ENCODE results near the gene GSPT2.

GSPT2 gene

GRCh38 chrX:51747671-51748070 lies 4.4 kb downstream of the GSPT2 start:
- Histone ChIP-seq H3K9me2 (replicated peaks; ENCODE audit: insufficient read depth, low read length) (no peaks in the 10 kb centered on the region), H3K36me3 (replicated peaks; ENCODE audit: insufficient read depth, low read length) (no peaks in the 10 kb centered on the region), H3F3A (ENCODE audit: insufficient read depth, low read length) (no peaks in the 10 kb centered on the region), H3K9ac (ENCODE audit: low read length) (no peak overlapping the region), H3K4me1 (ENCODE audit: low read length) (no peaks in the 10 kb centered on the region), H3K27ac (ENCODE audit: low read length) (no peak overlapping the region), H3K9me3 (replicated peaks; ENCODE audit: insufficient read depth, low read length) (no peaks in the 10 kb centered on the region), H3K4me3 (ENCODE audit: low read length) (no peak overlapping the region), H3K4me2 (ENCODE audit: low read depth, low read length) (no peak overlapping the region), H3K79me2 (ENCODE audit: low read length) (peaks cover 21% of the 10 kb centered on the region), H4K20me1 (ENCODE audit: insufficient read depth, low read length) (no peaks in the 10 kb centered on the region), H3K27me3 (replicated peaks; ENCODE audit: insufficient read depth, low read length) (no peaks in the 10 kb centered on the region), H2AFZ (ENCODE audit: low read length) (no peak overlapping the region)
- DNase-seq: no peak
- TF ChIP-seq EZH2 (optimal IDR thresholded peaks at IDR 0.05; ENCODE audit: low read depth, low read length): no peak
- no peak for TF ChIP-seq EZH2phosphoT487 (IDR thresholded peaks at IDR 0.05; ENCODE audit: low read length)
- no peak for TF ChIP-seq CTCF (IDR thresholded peaks at IDR 0.05; ENCODE audit: low read length)

- DNase-seq: no peak
- H3K79me2 ChIP-seq (ENCODE audit: low read length): no peaks in the 10 kb centered on the region
- H2AFZ ChIP-seq (ENCODE audit: low read length): no peak overlapping the region
- H3K9me3 ChIP-seq (replicated peaks; ENCODE audit: insufficient read depth, low read length): no peaks in the 10 kb centered on the region
- H3K27me3 ChIP-seq (replicated peaks; ENCODE audit: insufficient read depth, low read length): no peaks in the 10 kb centered on the region
- H4K20me1 ChIP-seq (ENCODE audit: insufficient read depth, low read length): no peaks in the 10 kb centered on the region
- no peaks in the 10 kb centered on the region for H3K36me3 ChIP-seq (replicated peaks; ENCODE audit: insufficient read depth, low read length)
- no peaks in the 10 kb centered on the region for H3K9me2 ChIP-seq (replicated peaks; ENCODE audit: insufficient read depth, low read length)
- no peak overlapping the region for H3K27ac ChIP-seq (ENCODE audit: low read length)
- H3K9ac ChIP-seq (ENCODE audit: low read length): no peak overlapping the region
- no peaks in the 10 kb centered on the region for H3K4me1 ChIP-seq (ENCODE audit: low read length)
- H3K4me2 ChIP-seq (ENCODE audit: low read depth, low read length): no peak overlapping the region
- H3F3A ChIP-seq (ENCODE audit: insufficient read depth, low read length): no peaks in the 10 kb centered on the region
- no peak for TF ChIP-seq CTCF (IDR thresholded peaks at IDR 0.05; ENCODE audit: low read length)
- no peak overlapping the region for H3K4me3 ChIP-seq (ENCODE audit: low read length)
These were observed 16.0 kb downstream of the GSPT2 start for GRCh38 chrX:51759055-51759839.

GRCh38 chrX:51760657-51761056 lies 17.4 kb downstream of the GSPT2 start:
- Histone ChIP-seq H3K9me2 (replicated peaks; ENCODE audit: insufficient read depth, low read length) (no peaks in the 10 kb centered on the region), H4K20me1 (ENCODE audit: insufficient read depth, low read length) (no peaks in the 10 kb centered on the region), H3K9ac (ENCODE audit: low read length) (no peak overlapping the region), H3K36me3 (replicated peaks; ENCODE audit: insufficient read depth, low read length) (no peaks in the 10 kb centered on the region), H3K4me1 (ENCODE audit: low read length) (no peaks in the 10 kb centered on the region), H3K27me3 (replicated peaks; ENCODE audit: insufficient read depth, low read length) (no peaks in the 10 kb centered on the region), H3K4me3 (ENCODE audit: low read length) (no peak overlapping the region), H3K4me2 (ENCODE audit: low read depth, low read length) (no peak overlapping the region), H2AFZ (ENCODE audit: low read length) (no peak overlapping the region), H3F3A (ENCODE audit: insufficient read depth, low read length) (no peaks in the 10 kb centered on the region), H3K9me3 (replicated peaks; ENCODE audit: insufficient read depth, low read length) (no peaks in the 10 kb centered on the region), H3K79me2 (ENCODE audit: low read length) (no peaks in the 10 kb centered on the region), H3K27ac (ENCODE audit: low read length) (no peak overlapping the region)
- DNase-seq: no peak
- TF ChIP-seq EZH2phosphoT487 (IDR thresholded peaks at IDR 0.05; ENCODE audit: low read length): no peak
- no peak for TF ChIP-seq EZH2 (optimal IDR thresholded peaks at IDR 0.05; ENCODE audit: low read depth, low read length)
- TF ChIP-seq CTCF (IDR thresholded peaks at IDR 0.05; ENCODE audit: low read length): no peak

Data from MM.1S (cell line).